HL-60 (cell line): ENCODE data around the gene SMIM28.

Experiments
- DNase-seq, 2 experiments: peaks; one replicate each; pipeline ENCODE4 v3.0.0-alpha.2; 2010 to 2020; ENCODE audit warnings: low read depth in 1 of 2, low spot score in 1 of 2
- H3K27ac ChIP-seq: fragments of 250-450 bp; sonication (Bioruptor Pico); replicated peaks from 2 replicates; pipeline ENCODE4 v1.5.1; 2020; ENCODE audit warnings: mild to moderate bottlenecking, moderate library complexity
- H3K27me3 ChIP-seq: fragments of 250-450 bp; sonication (Bioruptor Pico); 2 replicates; pipeline ENCODE4 v1.5.1; 2021; ENCODE audit warnings: mild to moderate bottlenecking, moderate library complexity; ENCODE audit not compliant: insufficient read depth, poor library complexity, severe bottlenecking
- H3K4me3 ChIP-seq: replicated peaks from 2 replicates; pipeline ENCODE4 v1.5.1; 2011; ENCODE audit warnings: mild to moderate bottlenecking, control low read depth, low read length; ENCODE audit not compliant: insufficient read depth
- CTCF ChIP-seq: IDR thresholded peaks from one replicate; pipeline ENCODE4 v1.5.1; 2011; ENCODE audit warnings: low read length, control low read depth, inconsistent platforms; ENCODE audit not compliant: insufficient read depth
- GABPA ChIP-seq: IDR thresholded peaks from 2 replicates; pipeline ENCODE4 v1.6.1; 2012; ENCODE audit warnings: low read depth
- POLR2AphosphoS5 ChIP-seq: IDR thresholded peaks from 2 replicates; pipeline ENCODE4 v1.6.1; 2012; ENCODE audit warnings: low read depth
- REST ChIP-seq: IDR thresholded peaks from 2 replicates; pipeline ENCODE4 v1.6.1; 2012; ENCODE audit warnings: low read depth; ENCODE audit not compliant: insufficient replicate concordance
- SPI1 ChIP-seq: IDR thresholded peaks from 2 replicates; pipeline ENCODE4 v1.6.1; 2012; ENCODE audit warnings: low read depth, mild to moderate bottlenecking, borderline replicate concordance
- long read RNA-seq: library from polyadenylated mRNA; unstranded; transcript quantifications from one replicate; pipeline ENCODE4 v2.0.0, GENCODE V29; 2020

The SMIM28 gene
- long read RNA-seq = 0 reads

- H3K27ac ChIP-seq = no peak within 1 kb of the TSS
Observed at GRCh38 chr6:138377844-138378243, at the start of gene SMIM28. SMIM28 (plus strand) TSS chr6:138377905; CDS start chr6:138378073, 168 bp downstream.

GRCh38 chr6:138328210-138328609 is 49.5 kb upstream of the SMIM28 start:
- Histone ChIP-seq H3K27ac (no peak overlapping the region), H3K27me3 (peaks cover 14% of the 10 kb centered on the region), H3K4me3 (no peak overlapping the region)
- TF ChIP-seq SPI1 (peak; percentile 3; the same call in 1 of the 2 replicates), REST (no peak)
- no peak for DNase-seq

More at GRCh38 chr6:138377844-138378243, at the start of gene SMIM28:
- Histone ChIP-seq H3K27me3 (peaks cover 3% of the 10 kb centered on the region), H3K4me3 (no peak within 1 kb of the TSS)
- DNase-seq = no peak
- TF ChIP-seq REST (no peak), CTCF (no peak), GABPA (no peak), SPI1 (no peak), POLR2AphosphoS5 (no peak)

DNA sequence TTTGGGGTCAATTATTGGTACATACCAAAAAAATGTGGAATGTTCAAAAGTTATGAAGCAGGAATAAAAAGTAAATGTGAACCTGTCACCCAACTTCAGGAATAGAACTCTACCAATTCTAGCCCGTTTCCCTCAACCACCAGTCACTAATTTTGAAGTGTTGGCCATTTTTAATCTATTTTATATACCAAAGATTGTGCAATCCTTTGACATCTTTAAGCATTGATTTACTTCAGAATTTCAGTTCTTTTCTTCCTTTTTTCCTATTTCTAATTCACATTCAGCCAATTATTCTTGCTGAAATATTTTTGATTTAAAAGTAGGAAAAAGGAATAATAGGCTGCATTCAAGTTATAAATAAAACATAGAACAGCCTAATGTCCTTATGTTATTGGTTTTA is 46.9 kb upstream of the SMIM28 start:
- no peak for DNase-seq
- Histone ChIP-seq H3K27ac (no peak overlapping the region), H3K27me3 (peaks cover 14% of the 10 kb centered on the region)

More for the DNA sequence above, 46.9 kb upstream of the SMIM28 start:
- TF ChIP-seq POLR2AphosphoS5 (no peak), GABPA (no peak), SPI1 (no peak), CTCF (no peak), REST (no peak)
- no peak overlapping the region for H3K4me3 ChIP-seq
